Measurements from ENCODE around the gene GJC3.
"Not testable (repeated sequence)": the region's sequence is repeated elsewhere in the genome, so short reads cannot be mapped to it uniquely, and the experiment has no call there.

Gene GJC3

GRCh38 chr7:99928994-99929729, at the start of gene GJC3:
Gene GJC3 (minus strand): TSS chr7:99929620. CDS start chr7:99929620, 0 bp downstream.
- H3K4me3 ChIP-seq (ENCODE audit: low read length) = peak within 1 kb of the TSS; percentile 10
- peak; percentile 54 for TF ChIP-seq CTCF (IDR thresholded peaks at IDR 0.05; ENCODE audit: insufficient read depth, low read depth, low read length, missing control alignments)
- DNase-seq (ENCODE audit: low read depth) = peak; percentile 62

GRCh38 chr7:99976626-99977025, 47.2 kb upstream of the GJC3 start:
- no peak for DNase-seq (ENCODE audit: low read depth)
- TF ChIP-seq CTCF (IDR thresholded peaks at IDR 0.05; ENCODE audit: insufficient read depth, low read depth, low read length, missing control alignments) = no peak
- H3K4me3 ChIP-seq (ENCODE audit: low read length) = no peak overlapping the region

- TF ChIP-seq CTCF (IDR thresholded peaks at IDR 0.05; ENCODE audit: insufficient read depth, low read depth, low read length, missing control alignments) = no peak
- peak; percentile 38 for DNase-seq (ENCODE audit: low read depth)
- H3K4me3 ChIP-seq (ENCODE audit: low read length) = no peak within 1 kb of the TSS
These were observed 46.5 kb upstream of the GJC3 start, which contains the start of gene AZGP1 for GRCh38 chr7:99975782-99976521. Gene AZGP1 (minus strand): TSS chr7:99976031. CDS start chr7:99976020, 11 bp downstream.

- H3K4me3 ChIP-seq (ENCODE audit: low read length) = no peak overlapping the region
- TF ChIP-seq CTCF (IDR thresholded peaks at IDR 0.05; ENCODE audit: insufficient read depth, low read depth, low read length, missing control alignments) = no peak
- no peak for DNase-seq (ENCODE audit: low read depth)
These were observed 45.3 kb upstream of the GJC3 start for GRCh38 chr7:99974681-99975080.

- not testable (repeated sequence) for H3K4me3 ChIP-seq (ENCODE audit: low read length)
- DNase-seq (ENCODE audit: low read depth) = peak; percentile 41
These were observed 44.4 kb upstream of the GJC3 start for GRCh38 chr7:99973817-99974216.

GRCh38 chr7:99971242-99971641, 41.8 kb upstream of the GJC3 start:
- TF ChIP-seq CTCF (IDR thresholded peaks at IDR 0.05; ENCODE audit: insufficient read depth, low read depth, low read length, missing control alignments) = no peak
- H3K4me3 ChIP-seq (ENCODE audit: low read length) = no peak overlapping the region
- no peak for DNase-seq (ENCODE audit: low read depth)

- DNase-seq (ENCODE audit: low read depth); H3K4me3 ChIP-seq (ENCODE audit: low read length): not testable (repeated sequence)
These were observed 40.4 kb upstream of the GJC3 start for GRCh38 chr7:99969813-99970212.

- no peak for DNase-seq (ENCODE audit: low read depth)
- TF ChIP-seq CTCF (IDR thresholded peaks at IDR 0.05; ENCODE audit: insufficient read depth, low read depth, low read length, missing control alignments) = no peak
- no peak overlapping the region for H3K4me3 ChIP-seq (ENCODE audit: low read length)
These were observed 39.9 kb upstream of the GJC3 start for GRCh38 chr7:99969298-99969697.

All from epithelial cell of esophagus (primary cell).